H1 (cell line): Measurements from ENCODE around the gene RTEL1. TPM values are rescaled to one million over a fixed set of nuclear protein-coding genes. Genes with fewer than 3 reads are reported as not detected.

ENCODE experiments used
- CHD2 ChIP-seq: IDR thresholded peaks from 2 replicates; pipeline ENCODE4 v1.6.1; 2012; ENCODE audit warnings: low read length, improper control_type of control experiment
- polyA plus RNA-seq, 7 experiments: library from polyadenylated mRNA; depleted of rRNA in 3 of 7; stranded (reverse) in 5 of 7; unstranded in 2 of 7; fragments of >200 nt in 5 of 7; fragments of 200-250 nt in 2 of 7; gene quantifications; 1 replicate in 5 of 7; 2 replicates in 1 of 7; 4 replicates in 1 of 7; pipeline versions ENCODE4 v1.2.1 to v1.2.3, GENCODE V29; 2011 to 2013; ENCODE audit warnings: missing spikeins in 2 of 7, mixed read lengths in 2 of 7
- total RNA-seq: library from RNA; stranded (reverse); fragmentation: NEBNext Ultra II Directional; extraction: Animal tissue kit (Norgen Biotek cat#: 25700); gene quantifications from 2 replicates; pipeline ENCODE4 v1.2.1, GENCODE V29; 2021

RTEL1 gene
- total and polyA plus RNA-seq, 2 of the 8 experiments (the other 6 are each of a cell fraction or from before 2014, with no cell fraction given) = 16.2 to 37.1 TPM

- no peak for TF ChIP-seq CHD2
Measured at GRCh38 chr20:63622732-63623131, 35.4 kb upstream of the RTEL1 start (continued).
